Activated naive CD4-positive, alpha-beta T cell treated with anti-CD3 and anti-CD28 coated beads for 36 hours (primary cell): ENCODE data around the gene GIT2. TPM values are rescaled to one million over a fixed set of nuclear protein-coding genes. Genes with fewer than 3 reads are reported as not detected.
A peak's percentile ranks its signal among the peaks of the same experiment; 100 is the strongest.
"Not testable (repeated sequence)": the region's sequence is repeated elsewhere in the genome, so short reads cannot be mapped to it uniquely, and the experiment has no call there.

Experiments used
- CTCF ChIA-PET: fragments of 350-600 bp; sonication (Branson Sonifier 250); formaldehyde crosslinking; loops from one replicate; lab custom pipeline; 2021; ENCODE audit warnings: antibody characterized with exemption; lab: Charles Lee
- DNase-seq: peaks from one replicate; pipeline ENCODE4 v3.0.0-alpha.2; 2020
- H3K27ac Mint-ChIP-seq: one replicate; pipeline ENCODE4 v1.8.0; 2021; ENCODE audit warnings: mild to moderate bottlenecking, mixed read lengths
- H3K27me3 Mint-ChIP-seq: one replicate; pipeline ENCODE4 v1.8.0; 2021; ENCODE audit warnings: low read depth, mixed read lengths
- H3K36me3 Mint-ChIP-seq: one replicate; pipeline ENCODE4 v1.8.0; 2021; ENCODE audit warnings: low read depth, mixed read lengths
- H3K4me1 Mint-ChIP-seq: one replicate; pipeline ENCODE4 v1.8.0; 2021; ENCODE audit warnings: low read depth, mixed read lengths
- H3K4me3 Mint-ChIP-seq: one replicate; pipeline ENCODE4 v1.8.0; 2021; ENCODE audit warnings: mild to moderate bottlenecking, moderate library complexity, mixed read lengths
- H3K9me3 Mint-ChIP-seq: one replicate; pipeline ENCODE4 v1.8.0; 2021; ENCODE audit warnings: mixed read lengths
- intact Hi-C: fragments of 100-400 bp; cut with micrococcal nuclease; formaldehyde crosslinking; loops from one replicate; pipeline ENCODE4 v1.15.1; 2023
- total RNA-seq, 2 experiments: library from RNA; stranded (reverse); gene quantifications; one replicate each; pipeline ENCODE4 v1.2.3, GENCODE V29; 2021

Gene GIT2
- total RNA-seq, 2 experiments from 2014 or later: 40.2 to 41.6 TPM

DNA sequence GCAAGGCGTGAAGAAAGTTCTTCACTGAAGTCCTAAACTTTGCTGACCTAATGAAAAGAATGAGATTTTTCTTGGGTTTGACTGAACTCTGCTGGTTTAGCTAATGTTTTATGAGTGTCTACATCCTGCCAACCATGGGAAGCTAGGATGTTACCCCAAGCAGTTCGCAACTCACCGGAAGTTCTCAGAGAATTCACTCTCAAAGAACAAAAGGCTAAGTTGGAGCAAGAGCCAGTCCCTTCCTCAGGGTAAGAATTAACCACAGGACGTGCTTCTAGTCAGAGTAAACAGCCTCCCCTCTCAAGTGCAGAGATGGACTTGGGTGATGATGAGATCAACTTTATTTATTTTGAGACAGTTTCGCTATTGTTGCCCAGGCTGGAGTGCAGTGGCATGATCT lies 58.8 kb downstream of the GIT2 start:
- intact Hi-C loops: no loop called here

DNA sequence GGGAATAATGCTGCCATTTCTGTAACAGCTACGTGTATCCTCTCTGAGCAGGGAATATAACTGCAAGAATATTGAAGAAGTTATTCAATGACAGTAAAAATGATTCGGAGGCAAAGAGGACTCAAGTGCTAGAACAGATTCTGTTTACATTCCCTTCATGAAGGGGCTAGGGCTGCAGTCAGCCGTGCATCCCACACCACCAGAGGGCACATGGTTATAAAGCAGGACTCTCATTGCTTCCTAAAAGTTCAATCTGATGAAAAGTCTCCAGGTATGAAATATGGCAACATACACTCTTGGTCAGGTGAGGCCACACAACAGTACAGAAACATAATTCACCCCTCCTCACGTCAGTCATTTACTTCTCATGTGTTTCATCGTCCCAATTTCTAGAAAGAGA lies 62.1 kb downstream of the GIT2 start:
- Mint-ChIP-seq H3K4me1 (no peaks in the 10 kb centered on the region), H3K4me3 (no peak overlapping the region), H3K36me3 (peaks cover 9% of the 10 kb centered on the region), H3K27ac (peak overlapping the region; percentile 5), H3K27me3 (no peaks in the 10 kb centered on the region), H3K9me3 (no peaks in the 10 kb centered on the region)
- CTCF ChIA-PET: no interaction called here
- intact Hi-C loops: loop anchor here (1.0 kb wide), 2 partner anchors 81 to 166 kb away; no protein-coding TSS in a partner anchor
- DNase-seq: peak; percentile 68

More for the DNA sequence above, 58.8 kb downstream of the GIT2 start:
- Mint-ChIP-seq H3K27ac (no peak overlapping the region), H3K4me3 (no peak overlapping the region), H3K36me3 (peaks cover 12% of the 10 kb centered on the region), H3K9me3 (no peaks in the 10 kb centered on the region), H3K4me1 (no peaks in the 10 kb centered on the region), H3K27me3 (no peaks in the 10 kb centered on the region)
- CTCF ChIA-PET: interaction anchor here (0.5 to 0.6 kb wide), 2 partner anchors 86 to 1381 kb away, joined by 3 to 4 read pairs; no protein-coding TSS in a partner anchor
- DNase-seq: no peak

DNA sequence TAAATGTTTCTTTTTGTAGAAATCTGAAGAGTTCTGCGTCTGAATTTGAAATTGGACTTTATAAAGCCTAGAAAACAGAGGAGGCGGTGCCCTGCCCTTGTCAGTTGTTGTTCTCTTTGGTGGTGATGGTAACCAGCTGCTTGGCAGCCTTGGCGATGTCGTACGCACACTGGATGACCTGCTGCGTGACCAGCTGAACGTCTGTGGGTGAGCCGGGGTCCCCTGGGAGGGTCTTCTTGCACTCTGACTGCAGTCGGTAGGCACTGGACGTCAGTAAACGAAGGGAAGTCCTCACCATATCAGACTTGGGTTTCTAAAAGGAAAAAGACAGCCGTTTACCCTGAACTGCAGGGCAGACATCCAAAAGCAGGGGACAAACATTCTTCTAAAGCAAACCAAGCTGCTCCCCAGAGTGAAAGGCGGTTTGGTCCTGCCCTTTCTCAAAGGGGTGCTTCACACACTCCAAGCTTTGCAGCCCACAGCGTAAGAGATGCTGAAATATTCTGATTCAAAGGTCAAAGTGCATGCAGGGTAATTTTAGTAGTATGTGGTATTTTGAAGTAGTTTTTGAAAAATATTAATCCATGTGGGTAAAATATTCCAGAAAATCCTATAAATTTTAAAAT lies 63.2 kb downstream of the GIT2 start:
- Mint-ChIP-seq H3K4me3 (no peak overlapping the region), H3K27ac (no peak overlapping the region), H3K9me3 (no peaks in the 10 kb centered on the region), H3K4me1 (no peaks in the 10 kb centered on the region), H3K27me3 (no peaks in the 10 kb centered on the region), H3K36me3 (peaks cover 7% of the 10 kb centered on the region)
- CTCF ChIA-PET: interaction anchor here (0.6 kb wide), 1 partner anchor 1530 kb away, joined by 3 read pairs; no protein-coding TSS in a partner anchor
- no peak for DNase-seq
- intact Hi-C loops: no loop called here

DNA sequence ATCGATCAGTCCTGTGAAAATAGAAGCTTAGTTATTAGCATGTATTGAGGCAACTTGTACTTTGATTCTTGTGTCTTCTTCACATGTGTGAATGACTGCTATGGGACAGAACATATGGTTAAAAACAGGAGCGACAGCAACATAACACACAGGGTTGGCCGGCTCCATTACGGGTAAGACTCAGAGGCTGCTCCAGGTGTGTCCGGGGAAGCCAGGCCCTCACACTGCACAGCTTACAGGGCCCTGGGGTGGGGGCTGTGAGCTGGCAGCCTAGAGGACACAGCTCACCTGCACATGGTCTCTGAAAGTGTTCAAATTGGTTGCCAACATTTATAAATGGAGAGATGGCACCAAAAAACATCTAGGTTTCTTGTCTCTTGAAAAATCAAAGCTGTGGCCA lies 65.0 kb downstream of the GIT2 start:
- Mint-ChIP-seq H3K27ac (no peak overlapping the region), H3K36me3 (peaks cover 9% of the 10 kb centered on the region), H3K4me3 (no peak overlapping the region), H3K4me1 (no peaks in the 10 kb centered on the region), H3K27me3 (no peaks in the 10 kb centered on the region), H3K9me3 (no peaks in the 10 kb centered on the region)
- intact Hi-C loops: no loop called here
- CTCF ChIA-PET: interaction anchor here (1.6 kb wide), 1 partner anchor 78 kb away, joined by 5 read pairs; no protein-coding TSS in a partner anchor
- DNase-seq: no peak

DNA sequence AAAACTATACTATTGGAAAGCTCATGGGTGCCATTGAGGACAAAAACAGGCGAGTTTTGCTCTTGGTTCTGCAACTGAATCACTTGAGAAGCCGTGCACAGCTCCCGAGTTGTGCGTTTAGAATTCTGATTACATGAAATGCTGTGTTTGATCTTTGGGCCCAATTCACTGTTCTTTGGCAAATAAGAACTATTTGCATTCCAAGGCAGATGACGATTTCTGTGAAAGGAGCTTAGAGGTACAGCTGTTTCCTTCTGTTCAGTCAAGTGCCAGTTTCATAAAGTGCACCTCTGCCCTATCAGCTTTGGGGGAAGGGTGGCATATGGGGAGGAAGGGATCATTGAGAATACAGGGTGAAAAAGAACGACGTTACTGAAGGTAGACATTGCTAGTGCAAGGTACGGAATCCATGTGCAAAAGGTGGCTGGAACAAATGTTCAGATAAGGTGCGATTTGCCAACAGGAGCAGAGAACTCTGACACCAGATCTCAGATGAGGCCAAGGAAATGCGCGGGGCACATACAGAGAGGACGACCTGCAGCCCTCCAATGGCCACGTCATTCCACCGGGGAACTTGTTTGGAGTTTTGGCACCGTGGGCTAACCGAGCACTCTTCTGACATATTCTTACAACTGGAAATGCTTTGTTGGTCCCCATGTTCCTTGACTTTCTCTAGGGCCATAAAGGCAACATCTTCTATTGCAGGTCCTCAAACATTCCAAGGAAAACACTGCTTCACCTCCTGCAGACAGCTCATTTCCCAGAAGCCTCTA lies 66.0 kb downstream of the GIT2 start:
- intact Hi-C loops: no loop called here
- CTCF ChIA-PET: interaction anchor here (1.6 kb wide), 1 partner anchor 77 kb away, joined by 5 read pairs; no protein-coding TSS in a partner anchor
- peaks cover 7% of the 10 kb centered on the region for H3K36me3 Mint-ChIP-seq

DNA sequence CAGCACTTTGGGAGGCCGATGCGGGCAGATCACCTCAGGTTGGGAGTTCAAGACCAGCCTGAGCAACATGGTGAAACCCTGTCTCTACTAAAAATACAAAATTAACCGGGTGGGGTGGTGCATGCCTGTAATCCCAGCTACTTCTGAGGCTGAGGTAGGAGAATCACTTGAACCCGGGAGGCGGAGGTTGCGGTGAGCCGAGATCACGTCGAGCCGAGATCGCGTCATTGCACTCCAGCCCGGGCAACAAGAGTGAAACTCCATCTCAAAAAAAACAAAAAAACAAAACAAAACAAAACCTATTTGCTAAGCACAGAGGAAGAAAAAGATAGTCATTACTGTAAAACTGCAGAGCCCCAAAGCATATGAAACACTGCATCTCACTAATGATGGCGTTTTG lies 66.8 kb downstream of the GIT2 start:
- H3K36me3 Mint-ChIP-seq, DNase-seq, H3K4me1 Mint-ChIP-seq, H3K27me3 Mint-ChIP-seq, H3K4me3 Mint-ChIP-seq, H3K9me3 Mint-ChIP-seq, intact Hi-C loops, H3K27ac Mint-ChIP-seq: not testable (repeated sequence)
- CTCF ChIA-PET: interaction anchor here (0.6 to 1.6 kb wide), 6 partner anchors 13 to 204 kb away, joined by 3 to 6 read pairs (median 4); no protein-coding TSS in a partner anchor

More for the DNA sequence above, 66.0 kb downstream of the GIT2 start:
- Mint-ChIP-seq H3K4me1 (no peaks in the 10 kb centered on the region), H3K27me3 (no peaks in the 10 kb centered on the region), H3K9me3 (no peaks in the 10 kb centered on the region), H3K27ac (peak overlapping the region; percentile 28), H3K4me3 (no peak overlapping the region)
- DNase-seq: no peak

DNA sequence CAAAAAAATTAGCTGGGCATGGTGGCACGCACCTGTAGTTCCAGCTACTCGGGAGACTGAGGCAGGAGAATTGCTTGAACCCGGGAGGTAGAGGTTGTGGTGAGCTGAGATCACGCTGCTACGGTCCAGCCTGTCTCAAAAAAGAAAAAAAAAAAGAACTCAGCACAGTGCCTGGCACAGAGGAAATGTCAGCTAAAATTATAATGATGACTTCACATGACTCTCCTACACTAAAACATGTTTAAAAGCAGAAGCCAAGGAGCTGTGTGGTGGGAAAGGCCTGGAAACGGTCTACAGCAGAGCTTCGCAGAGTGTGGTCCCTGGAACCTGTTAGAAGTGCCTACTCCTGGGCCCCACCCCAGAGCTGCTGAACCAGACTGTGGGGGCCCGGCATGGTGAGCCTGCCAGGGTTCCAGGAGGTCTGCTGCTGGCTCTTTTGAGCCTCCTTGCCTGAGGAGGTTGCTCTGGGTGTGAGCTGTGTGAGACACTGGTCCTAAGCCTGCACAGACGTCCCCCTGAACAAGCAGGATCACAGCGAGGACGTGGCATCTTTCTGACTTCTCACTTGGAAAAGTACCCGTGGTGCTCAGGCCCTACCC lies 68.0 kb downstream of the GIT2 start:
- no peak overlapping the region for H3K27ac Mint-ChIP-seq
- no peaks in the 10 kb centered on the region for H3K27me3 Mint-ChIP-seq
- no peaks in the 10 kb centered on the region for H3K9me3 Mint-ChIP-seq
- DNase-seq: no peak
- no peaks in the 10 kb centered on the region for H3K4me1 Mint-ChIP-seq
- no peak overlapping the region for H3K4me3 Mint-ChIP-seq
- peaks cover 7% of the 10 kb centered on the region for H3K36me3 Mint-ChIP-seq
- CTCF ChIA-PET: interaction anchor here (0.6 to 1.6 kb wide), 14 partner anchors 12 to 219 kb away, joined by 3 to 6 read pairs (median 4); no protein-coding TSS in a partner anchor
- intact Hi-C loops: no loop called here

DNA sequence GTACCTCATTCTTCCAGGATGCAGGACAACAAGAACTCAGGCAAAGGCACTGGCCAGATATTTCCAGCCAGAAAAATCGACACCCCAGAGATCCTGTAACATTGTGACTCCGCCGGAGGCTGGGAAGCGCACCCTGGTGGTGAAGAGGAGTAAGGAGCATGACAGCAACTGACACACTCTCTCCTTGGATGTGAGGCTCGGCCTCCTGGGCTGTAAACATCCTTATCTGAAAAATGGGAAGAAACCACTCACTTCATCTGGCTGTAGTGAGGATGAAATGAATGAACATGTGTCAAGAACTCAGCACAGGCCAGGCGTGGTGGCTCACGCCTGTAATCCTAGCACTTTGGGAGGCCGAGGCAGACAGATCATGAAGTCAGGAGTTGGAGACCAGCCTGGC lies 68.5 kb downstream of the GIT2 start:
- H3K4me3 Mint-ChIP-seq: no peak overlapping the region
- peak; percentile 57 for DNase-seq
- H3K27ac Mint-ChIP-seq: no peak overlapping the region
- H3K4me1 Mint-ChIP-seq: no peaks in the 10 kb centered on the region
- intact Hi-C loops: loop anchor here (1.0 kb wide), 3 partner anchors 27 to 122 kb away; partner anchors contain the start of gene TCHP
- CTCF ChIA-PET: interaction anchor here (0.6 to 1.6 kb wide), 10 partner anchors 11 to 82 kb away, joined by 3 to 6 read pairs (median 4); no protein-coding TSS in a partner anchor
- no peaks in the 10 kb centered on the region for H3K9me3 Mint-ChIP-seq
- no peaks in the 10 kb centered on the region for H3K27me3 Mint-ChIP-seq
- H3K36me3 Mint-ChIP-seq: peaks cover 4% of the 10 kb centered on the region

DNA sequence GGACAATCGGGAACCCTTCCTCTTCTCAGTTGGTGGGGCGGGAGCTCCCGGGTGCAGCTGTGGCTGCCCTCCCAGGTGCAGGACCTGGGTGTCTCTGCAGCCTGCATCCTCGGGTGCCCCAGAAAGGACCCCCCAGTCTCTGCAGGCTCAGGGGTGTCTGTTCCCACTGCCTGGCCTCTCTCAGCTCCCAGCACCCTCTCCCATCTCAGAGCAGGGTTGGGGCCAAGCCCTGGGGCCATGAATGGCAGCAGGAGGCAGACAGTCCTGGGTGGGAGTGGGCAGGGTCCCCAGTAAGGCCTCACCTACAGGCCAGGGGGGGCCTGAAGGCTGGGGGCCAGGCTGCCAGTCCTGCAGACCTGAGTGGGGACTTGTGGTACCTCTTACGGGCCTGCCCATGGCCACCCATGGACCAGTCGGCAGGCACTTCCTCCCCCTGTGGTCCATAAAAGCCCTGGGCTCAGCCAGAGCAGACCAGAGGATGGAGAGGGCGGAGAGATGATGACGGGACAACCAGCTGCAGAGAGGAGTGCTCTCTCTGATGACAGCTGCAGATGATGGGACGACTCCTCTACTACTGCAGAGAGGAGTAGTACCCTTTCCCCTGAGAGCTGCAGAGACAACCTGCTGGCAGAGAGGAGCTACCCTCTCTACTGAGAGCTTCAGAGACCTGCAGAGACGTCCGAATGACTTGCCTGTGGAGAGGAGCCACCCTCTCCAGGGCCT lies 69.5 kb downstream of the GIT2 start:
- no peaks in the 10 kb centered on the region for H3K9me3 Mint-ChIP-seq
- no peaks in the 10 kb centered on the region for H3K27me3 Mint-ChIP-seq
- no peak for DNase-seq
- H3K27ac Mint-ChIP-seq: no peak overlapping the region
- CTCF ChIA-PET: interaction anchor here (0.6 to 2.5 kb wide), 9 partner anchors 35 to 268 kb away, joined by 3 to 16 read pairs (median 4); no protein-coding TSS in a partner anchor
- H3K4me3 Mint-ChIP-seq: no peak overlapping the region
- H3K4me1 Mint-ChIP-seq: no peaks in the 10 kb centered on the region
- H3K36me3 Mint-ChIP-seq: peaks cover 5% of the 10 kb centered on the region
- intact Hi-C loops: loop anchor here (1.0 kb wide), 3 partner anchors 26 to 121 kb away; partner anchors contain the start of gene TCHP

DNA sequence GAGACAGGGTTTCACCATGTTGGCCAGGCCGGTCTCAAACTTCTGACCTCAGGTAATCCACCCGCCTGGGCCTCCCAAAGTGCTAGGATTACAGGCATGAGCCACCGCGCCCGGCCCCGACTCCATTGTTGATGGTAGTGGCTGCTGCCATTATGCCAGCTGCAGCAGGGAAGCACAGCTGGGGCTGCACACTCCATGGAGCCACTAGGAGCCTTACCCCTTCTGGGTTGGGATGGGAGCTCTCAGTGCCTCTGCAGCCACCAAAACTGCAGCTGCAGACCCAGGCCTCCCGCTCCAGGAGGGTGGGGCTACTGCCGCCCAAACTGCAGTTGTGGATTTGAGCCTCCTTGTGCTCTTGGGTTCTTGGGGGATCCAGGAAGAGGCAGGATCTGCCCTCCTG lies 70.2 kb downstream of the GIT2 start:
- no peaks in the 10 kb centered on the region for H3K4me1 Mint-ChIP-seq
- H3K27ac Mint-ChIP-seq: no peak overlapping the region
- CTCF ChIA-PET: interaction anchor here (0.5 to 2.5 kb wide), 6 partner anchors 16 to 540 kb away, joined by 3 to 16 read pairs (median 4); no protein-coding TSS in a partner anchor
- H3K27me3 Mint-ChIP-seq: no peaks in the 10 kb centered on the region
- no peak for DNase-seq
- H3K4me3 Mint-ChIP-seq: no peak overlapping the region
- intact Hi-C loops: no loop called here
- H3K9me3 Mint-ChIP-seq: no peaks in the 10 kb centered on the region
- peaks cover 5% of the 10 kb centered on the region for H3K36me3 Mint-ChIP-seq

DNA sequence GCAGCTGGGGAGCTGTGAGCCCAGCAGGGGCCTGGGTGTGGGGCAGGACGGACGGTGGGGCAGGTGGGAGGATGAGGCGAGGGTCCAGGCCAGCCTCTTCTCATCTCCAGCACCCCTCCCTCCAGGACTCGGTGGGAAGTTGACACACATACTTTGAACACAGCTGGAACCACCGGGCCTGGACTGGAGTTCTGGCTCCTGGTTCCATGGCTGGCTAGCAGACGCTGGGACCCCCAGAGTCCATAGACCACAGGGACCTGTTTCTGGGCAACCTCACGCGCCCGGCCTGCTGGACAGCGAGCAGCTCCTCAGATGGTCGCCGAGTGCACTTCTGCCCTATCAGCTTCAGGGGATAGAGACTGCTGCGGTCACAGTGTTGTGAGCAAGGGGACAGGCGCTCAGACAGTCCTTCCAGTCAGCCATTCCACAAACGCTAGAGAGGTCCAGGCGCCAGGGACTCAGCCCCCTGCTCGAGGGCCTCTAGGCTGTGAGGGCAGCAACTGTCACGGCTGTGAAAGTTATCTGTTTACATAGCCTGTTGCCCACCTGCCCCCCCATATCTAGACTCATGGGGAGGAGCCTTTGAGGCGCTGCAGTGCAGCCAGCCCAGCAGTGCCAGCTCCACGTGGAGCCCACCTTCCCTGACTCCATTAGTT lies 70.9 kb downstream of the GIT2 start:
- CTCF ChIA-PET: interaction anchor here (0.5 to 2.5 kb wide), 4 partner anchors 17 to 541 kb away, joined by 3 to 16 read pairs (median 4); no protein-coding TSS in a partner anchor
- peaks cover 10% of the 10 kb centered on the region for H3K36me3 Mint-ChIP-seq
- no peak overlapping the region for H3K27ac Mint-ChIP-seq
- no peaks in the 10 kb centered on the region for H3K4me1 Mint-ChIP-seq
- intact Hi-C loops: no loop called here
- no peaks in the 10 kb centered on the region for H3K9me3 Mint-ChIP-seq
- no peaks in the 10 kb centered on the region for H3K27me3 Mint-ChIP-seq
- no peak overlapping the region for H3K4me3 Mint-ChIP-seq
- DNase-seq: no peak
